K562 (cell line): ENCODE measurements around the gene BORCS8. TPM values are rescaled to one million over a fixed set of nuclear protein-coding genes. Genes with fewer than 3 reads are reported as not detected.

Source experiments
- CAMTA2 ChIP-seq: fragments of 250-450 bp; sonication (Bioruptor Pico); conservative IDR thresholded peaks from 2 replicates; pipeline ENCODE4 v1.5.1; 2022
- CBX3 ChIP-seq, 2 experiments: IDR thresholded peaks; 1 replicate in 1 of 2; 2 replicates in 1 of 2; pipeline ENCODE4 v1.6.1; 2012; ENCODE audit warnings: inconsistent platforms in 2 of 2, low read length in 2 of 2, borderline replicate concordance in 1 of 2, control low read depth in 1 of 2
- CHD1 ChIP-seq: fragments of 200-600 bp; sonication (generic); IDR thresholded peaks from one replicate; pipeline ENCODE4 v1.6.1; 2012; ENCODE audit warnings: mild to moderate bottlenecking, moderate library complexity, low read length, inconsistent platforms
- EGR1 ChIP-seq: fragments of 450-650 bp; conservative IDR thresholded peaks from 2 replicates; pipeline ENCODE4 v1.6.1; 2017; ENCODE audit warnings: mild to moderate bottlenecking
- HCFC1 ChIP-seq: IDR thresholded peaks from 2 replicates; pipeline ENCODE4 v1.6.1; 2012; ENCODE audit warnings: low read depth, low read length, improper control_type of control experiment
- JUND ChIP-seq, 2 experiments: IDR thresholded peaks; 2 replicates in 1 of 2; 3 replicates in 1 of 2; pipeline ENCODE4 v1.6.1; 2011; ENCODE audit warnings: borderline replicate concordance in 2 of 2, low read depth in 2 of 2, low read length in 2 of 2, improper control_type of control experiment in 1 of 2, missing biosample characterization in 1 of 2, missing genetic modification characterization in 1 of 2, missing genetic modification reagents in 1 of 2
- NCOA1 ChIP-seq: fragments of 450-650 bp; IDR thresholded peaks from 2 replicates; pipeline ENCODE4 v1.6.1; 2016; ENCODE audit warnings: low read depth
- NR2C2 ChIP-seq, 2 experiments: fragments of 200-800 bp in 1 of 2; sonication (Bioruptor generic) in 1 of 2; sonication (generic) in 1 of 2; formaldehyde crosslinking in 1 of 2; IDR thresholded peaks; 2 replicates each; pipeline versions ENCODE4 v1.6.1 to v1.8.0; 2016 to 2022; ENCODE audit warnings: mild to moderate bottlenecking in 1 of 2, missing compliant biosample characterization in 1 of 2, missing genetic modification characterization in 1 of 2, missing genetic modification reagents in 1 of 2
- PPARD ChIP-seq: fragments of 250-450 bp; sonication (Bioruptor Pico); IDR thresholded peaks from 2 replicates; pipeline ENCODE4 v1.8.0; 2022; ENCODE audit warnings: inconsistent platforms, mild to moderate bottlenecking, moderate library complexity
- RUNX1 ChIP-seq: sonication (generic); IDR thresholded peaks from 2 replicates; pipeline ENCODE4 v1.6.1; 2016; ENCODE audit warnings: antibody characterized with exemption, low read depth
- SMARCA4 ChIP-seq: fragments of 450-650 bp; IDR thresholded peaks from 2 replicates; pipeline ENCODE4 v1.6.1; 2016
- SMARCA5 ChIP-seq: fragments of 450-650 bp; IDR thresholded peaks from 2 replicates; pipeline ENCODE4 v1.6.1; 2016
- TCFL5 ChIP-seq: fragments of 250-450 bp; sonication (Bioruptor Pico); conservative IDR thresholded peaks from 2 replicates; pipeline ENCODE4 v1.6.1; 2021; ENCODE audit warnings: mild to moderate bottlenecking, moderate library complexity, matching md5 sums
- TEAD4 ChIP-seq, 2 experiments: sonication (generic) in 1 of 2; formaldehyde crosslinking in 1 of 2; IDR thresholded peaks; 2 replicates each; pipeline versions ENCODE4 v1.6.1 to v1.8.0; 2012 to 2022; ENCODE audit warnings: borderline replicate concordance in 1 of 2, inconsistent platforms in 1 of 2, low read length in 1 of 2, mild to moderate bottlenecking in 1 of 2, missing genetic modification reagents in 1 of 2
- WHSC1 ChIP-seq: IDR thresholded peaks from one replicate; pipeline ENCODE4 v1.6.1; 2012; ENCODE audit warnings: low read length, control low read depth, inconsistent platforms
- ZFP30 ChIP-seq: fragments of 250-450 bp; sonication (Bioruptor Pico); IDR thresholded peaks from 2 replicates; pipeline ENCODE4 v1.8.0; 2022; ENCODE audit warnings: moderate library complexity, mild to moderate bottlenecking, inconsistent platforms, borderline replicate concordance
- ZNF165 ChIP-seq: fragments of 250-450 bp; sonication (Bioruptor Pico); IDR thresholded peaks from 2 replicates; pipeline ENCODE4 v1.4.0; 2020; ENCODE audit warnings: borderline replicate concordance
- ZNF175 ChIP-seq: fragments of 200-800 bp; sonication (Bioruptor generic); IDR thresholded peaks from 2 replicates; pipeline ENCODE4 v1.6.1; 2016; ENCODE audit warnings: low read depth, mild to moderate bottlenecking, missing genetic modification characterization, missing compliant biosample characterization
- ZNF507 ChIP-seq: conservative IDR thresholded peaks from 2 replicates; pipeline ENCODE4 v1.6.1; 2017; ENCODE audit warnings: missing genetic modification characterization, missing compliant biosample characterization
- polyA plus RNA-seq, 8 experiments: library from polyadenylated mRNA; depleted of rRNA in 4 of 8; stranded (reverse) in 5 of 8; unstranded in 3 of 8; fragments of >200 nt; fragmentation: Nextera tagmentation in 2 of 8; fragmentation: Illumina TruSeq in 1 of 8; extraction: Ambion mirVana in 2 of 8; extraction: Trizol in 1 of 8; gene quantifications; 2 replicates each; pipeline versions ENCODE4 v1.2.1 to v1.2.3, GENCODE V29; 2011 to 2014; ENCODE audit warnings: inconsistent platforms in 1 of 8, missing spikeins in 1 of 8
- total RNA-seq, 7 experiments: library from RNA; depleted of rRNA in 6 of 7; stranded (reverse); fragments of >200 nt in 6 of 7; fragmentation: Illumina TruSeq in 2 of 7; extraction: Trizol in 2 of 7; gene quantifications; 2 replicates each; pipeline versions ENCODE4 v1.2.1 to v1.2.3, GENCODE V29; 2011 to 2021; ENCODE audit warnings: low replicate concordance in 1 of 7
- TF ChIP-seq, protein P1 (sequence below): sonication (generic); formaldehyde crosslinking; IDR thresholded peaks from 2 replicates; pipeline ENCODE4 v1.8.0; 2022; ENCODE audit warnings: mild to moderate bottlenecking, missing genetic modification reagents

The BORCS8 gene
- total and polyA plus RNA-seq, 9 of the 15 experiments (the other 6 are each of a cell fraction or from before 2014, with no cell fraction given) = 4.6 to 33.6 (median 16.3) TPM

- TF ChIP-seq HCFC1 = peak; percentile 95
- 0 out of 2 replicates have a peak, but pooled peaks have one; percentile 5 for TF ChIP-seq EGR1
- no peak for TF ChIP-seq PPARD (CRISPR knock-in tag)
- TF ChIP-seq WHSC1 = no peak
- TF ChIP-seq SMARCA5 = peak; percentile 82
- peak; percentile 58; the same call in 1 of the 2 replicates for TF ChIP-seq RUNX1
- TF ChIP-seq ZFP30 (CRISPR knock-in tag) = no peak
- peak; percentile 63 for TF ChIP-seq JUND (IDR thresholded peaks at IDR 0.05; ENCODE audit: borderline replicate concordance, low read depth, low read length)
- TF ChIP-seq JUND (tag; IDR thresholded peaks at IDR 0.05; ENCODE audit: borderline replicate concordance, low read depth, low read length) = no peak; the same call in 2 of the 3 replicates
- TF ChIP-seq SMARCA4 = no peak
- TF ChIP-seq CHD1 = peak; percentile 10
- no peak for TF ChIP-seq ZNF175 (CRISPR knock-in tag)
- TF ChIP-seq, protein P1, sequence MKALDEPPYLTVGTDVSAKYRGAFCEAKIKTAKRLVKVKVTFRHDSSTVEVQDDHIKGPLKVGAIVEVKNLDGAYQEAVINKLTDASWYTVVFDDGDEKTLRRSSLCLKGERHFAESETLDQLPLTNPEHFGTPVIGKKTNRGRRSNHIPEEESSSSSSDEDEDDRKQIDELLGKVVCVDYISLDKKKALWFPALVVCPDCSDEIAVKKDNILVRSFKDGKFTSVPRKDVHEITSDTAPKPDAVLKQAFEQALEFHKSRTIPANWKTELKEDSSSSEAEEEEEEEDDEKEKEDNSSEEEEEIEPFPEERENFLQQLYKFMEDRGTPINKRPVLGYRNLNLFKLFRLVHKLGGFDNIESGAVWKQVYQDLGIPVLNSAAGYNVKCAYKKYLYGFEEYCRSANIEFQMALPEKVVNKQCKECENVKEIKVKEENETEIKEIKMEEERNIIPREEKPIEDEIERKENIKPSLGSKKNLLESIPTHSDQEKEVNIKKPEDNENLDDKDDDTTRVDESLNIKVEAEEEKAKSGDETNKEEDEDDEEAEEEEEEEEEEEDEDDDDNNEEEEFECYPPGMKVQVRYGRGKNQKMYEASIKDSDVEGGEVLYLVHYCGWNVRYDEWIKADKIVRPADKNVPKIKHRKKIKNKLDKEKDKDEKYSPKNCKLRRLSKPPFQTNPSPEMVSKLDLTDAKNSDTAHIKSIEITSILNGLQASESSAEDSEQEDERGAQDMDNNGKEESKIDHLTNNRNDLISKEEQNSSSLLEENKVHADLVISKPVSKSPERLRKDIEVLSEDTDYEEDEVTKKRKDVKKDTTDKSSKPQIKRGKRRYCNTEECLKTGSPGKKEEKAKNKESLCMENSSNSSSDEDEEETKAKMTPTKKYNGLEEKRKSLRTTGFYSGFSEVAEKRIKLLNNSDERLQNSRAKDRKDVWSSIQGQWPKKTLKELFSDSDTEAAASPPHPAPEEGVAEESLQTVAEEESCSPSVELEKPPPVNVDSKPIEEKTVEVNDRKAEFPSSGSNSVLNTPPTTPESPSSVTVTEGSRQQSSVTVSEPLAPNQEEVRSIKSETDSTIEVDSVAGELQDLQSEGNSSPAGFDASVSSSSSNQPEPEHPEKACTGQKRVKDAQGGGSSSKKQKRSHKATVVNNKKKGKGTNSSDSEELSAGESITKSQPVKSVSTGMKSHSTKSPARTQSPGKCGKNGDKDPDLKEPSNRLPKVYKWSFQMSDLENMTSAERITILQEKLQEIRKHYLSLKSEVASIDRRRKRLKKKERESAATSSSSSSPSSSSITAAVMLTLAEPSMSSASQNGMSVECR (CRISPR knock-in tag) = peak; percentile 61
- no peak for TF ChIP-seq CAMTA2 (CRISPR knock-in tag)
- no peak for TF ChIP-seq ZNF507 (tag)
- no peak for TF ChIP-seq TCFL5 (CRISPR knock-in tag)
- 0 out of 2 replicates have a peak, but pooled peaks have one; percentile 39 for TF ChIP-seq NR2C2 (CRISPR knock-in tag; IDR thresholded peaks at IDR 0.05)
- peak; percentile 65; the same call in 1 of the 2 replicates for TF ChIP-seq NR2C2 (tag; IDR thresholded peaks at IDR 0.05)
- no peak for TF ChIP-seq NCOA1
- TF ChIP-seq CBX3 (IDR thresholded peaks at IDR 0.05; ENCODE audit: borderline replicate concordance in 1 of 2, low read length in 2 of 2) = 0 out of 3 replicates have a peak, but pooled peaks of 1 of the 2 experiments have one; percentile 17
- TF ChIP-seq ZNF165 (CRISPR knock-in tag) = no peak
- 0 out of 2 replicates have a peak, but pooled peaks have one; percentile 3 for TF ChIP-seq TEAD4 (IDR thresholded peaks at IDR 0.05; ENCODE audit: low read length)
- no peak for TF ChIP-seq TEAD4 (CRISPR knock-in tag; IDR thresholded peaks at IDR 0.05; ENCODE audit: borderline replicate concordance)
Observed at GRCh38 chr19:19138109-19138981, 53.6 kb downstream of the BORCS8 start, which contains the start of gene TMEM161A (continued).
